Measurements from ENCODE around the gene SPSB1.

The SPSB1 gene

DNA sequence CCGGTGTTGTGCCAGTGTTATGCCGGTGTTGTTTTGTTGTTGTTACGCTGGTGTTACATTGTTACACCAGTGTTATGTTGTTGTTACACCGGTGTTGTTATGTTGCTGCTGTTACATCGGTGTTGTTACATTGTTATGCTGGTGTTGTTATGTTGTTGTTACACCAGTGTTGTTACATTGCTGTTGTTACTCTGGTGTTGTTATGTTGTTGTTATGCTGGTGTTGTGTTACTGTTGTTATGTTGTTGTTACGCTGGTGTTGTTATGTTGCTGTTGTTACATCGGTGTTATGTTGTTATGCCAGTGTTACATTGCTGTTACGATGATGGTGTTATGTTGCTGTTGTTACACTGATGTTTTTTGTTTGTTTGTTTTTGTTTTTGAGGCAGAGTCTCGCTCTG, 34.1 kb upstream of the SPSB1 start:
- no peak for TF ChIP-seq CTCF (IDR thresholded peaks at IDR 0.05; ENCODE audit: control insufficient read depth, insufficient read depth, low read depth, low read length, missing control alignments)
- no peak for DNase-seq (ENCODE audit: low read depth)
- H3K4me3 ChIP-seq (ENCODE audit: control insufficient read depth, low read depth, low read length), result no peak overlapping the region

GRCh38 chr1:9260059-9260766, 32.5 kb upstream of the SPSB1 start:
- no peak overlapping the region for H3K4me3 ChIP-seq (ENCODE audit: control insufficient read depth, low read depth, low read length)
- no peak for DNase-seq (ENCODE audit: low read depth)
- TF ChIP-seq CTCF (IDR thresholded peaks at IDR 0.05; ENCODE audit: control insufficient read depth, insufficient read depth, low read depth, low read length, missing control alignments), result no peak

DNA sequence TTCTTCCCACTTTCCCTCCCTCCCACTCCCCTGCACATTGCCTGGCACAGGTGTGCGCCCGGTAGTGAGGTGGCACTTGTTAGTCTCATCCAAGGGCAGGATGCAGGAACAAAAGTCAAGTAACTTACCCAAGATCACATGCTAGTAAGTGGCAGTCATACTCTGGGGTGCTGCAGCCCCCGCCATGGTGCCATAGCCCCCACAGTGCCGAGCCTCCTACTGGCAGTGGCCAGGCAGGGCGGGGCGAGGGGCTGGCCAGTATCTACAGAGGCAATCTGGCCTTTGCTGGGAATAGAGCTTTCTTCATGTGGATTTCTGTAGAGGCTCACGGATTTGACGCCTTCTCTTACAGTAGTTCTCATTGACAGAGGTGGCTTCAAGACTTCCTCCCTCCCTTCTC, 31.2 kb upstream of the SPSB1 start:
- no peak for DNase-seq (ENCODE audit: low read depth)
- no peak for TF ChIP-seq CTCF (IDR thresholded peaks at IDR 0.05; ENCODE audit: control insufficient read depth, insufficient read depth, low read depth, low read length, missing control alignments)
- no peak overlapping the region for H3K4me3 ChIP-seq (ENCODE audit: control insufficient read depth, low read depth, low read length)

DNA sequence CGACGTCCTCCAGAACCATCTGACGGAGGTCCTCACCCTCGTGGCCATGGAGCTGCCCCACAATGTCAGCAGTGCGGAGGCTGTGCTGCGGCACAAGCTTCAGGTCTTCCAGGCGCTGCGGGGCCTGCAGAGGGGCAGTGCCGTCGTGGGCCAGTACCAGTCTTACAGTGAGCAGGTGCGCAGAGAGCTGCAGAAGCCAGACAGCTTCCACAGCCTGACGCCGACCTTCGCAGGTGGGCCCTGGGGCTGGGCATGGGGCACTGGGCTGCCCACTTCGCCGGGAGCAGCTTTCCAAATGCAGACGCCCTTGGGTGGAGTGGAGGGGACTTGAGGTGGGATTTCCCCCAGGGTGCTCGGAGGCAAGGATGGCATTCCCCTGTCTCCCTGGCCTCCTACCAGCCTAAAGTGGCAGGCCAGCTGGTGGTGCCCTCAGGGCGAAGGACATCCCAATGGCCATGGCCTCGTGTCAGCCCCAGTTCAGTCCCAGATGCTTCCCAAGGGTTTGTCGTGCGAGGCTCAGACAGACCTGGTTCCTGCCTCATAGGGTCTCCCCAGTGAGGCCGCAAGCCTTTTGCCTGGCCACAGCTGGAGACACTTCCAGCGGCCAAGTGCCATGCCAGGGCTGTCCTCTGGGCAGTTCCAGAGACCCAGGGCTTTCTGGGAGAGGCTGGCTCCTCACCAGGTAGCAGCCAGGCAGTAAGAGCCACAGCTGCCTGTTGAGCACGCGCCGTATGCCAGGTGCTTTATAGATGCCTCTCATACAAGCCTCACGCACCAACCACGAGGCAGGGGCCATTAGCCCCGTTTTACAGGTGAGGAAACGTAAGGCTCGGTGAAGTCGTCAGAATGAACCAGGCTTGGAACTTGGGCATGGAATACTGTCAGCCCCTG, 30.4 kb upstream of the SPSB1 start:
- TF ChIP-seq CTCF (IDR thresholded peaks at IDR 0.05; ENCODE audit: control insufficient read depth, insufficient read depth, low read depth, low read length, missing control alignments), result no peak
- DNase-seq (ENCODE audit: low read depth), result no peak
- H3K4me3 ChIP-seq (ENCODE audit: control insufficient read depth, low read depth, low read length), result no peak overlapping the region

GRCh38 chr1:9263276-9263855, 29.3 kb upstream of the SPSB1 start:
- no peak for DNase-seq (ENCODE audit: low read depth)
- no peak overlapping the region for H3K4me3 ChIP-seq (ENCODE audit: control insufficient read depth, low read depth, low read length)
- TF ChIP-seq CTCF (IDR thresholded peaks at IDR 0.05; ENCODE audit: control insufficient read depth, insufficient read depth, low read depth, low read length, missing control alignments), result no peak

- no peak overlapping the region for H3K4me3 ChIP-seq (ENCODE audit: control insufficient read depth, low read depth, low read length)
- TF ChIP-seq CTCF (IDR thresholded peaks at IDR 0.05; ENCODE audit: control insufficient read depth, insufficient read depth, low read depth, low read length, missing control alignments), result no peak
- DNase-seq (ENCODE audit: low read depth), result no peak
These were observed 28.5 kb upstream of the SPSB1 start for GRCh38 chr1:9263984-9264872.

All from AG09309 (cell line).